NCI-H82 treated with DMSO at 0.1 percent for 48 hours (cell line): ENCODE measurements around the gene TNFRSF14.

Experiments
- DNase-seq: peaks from one replicate; lab custom pipeline; 2025; ENCODE audit not compliant: unreplicated experiment; lab: John Stamatoyannopoulos, UW

The TNFRSF14 gene

DNA sequence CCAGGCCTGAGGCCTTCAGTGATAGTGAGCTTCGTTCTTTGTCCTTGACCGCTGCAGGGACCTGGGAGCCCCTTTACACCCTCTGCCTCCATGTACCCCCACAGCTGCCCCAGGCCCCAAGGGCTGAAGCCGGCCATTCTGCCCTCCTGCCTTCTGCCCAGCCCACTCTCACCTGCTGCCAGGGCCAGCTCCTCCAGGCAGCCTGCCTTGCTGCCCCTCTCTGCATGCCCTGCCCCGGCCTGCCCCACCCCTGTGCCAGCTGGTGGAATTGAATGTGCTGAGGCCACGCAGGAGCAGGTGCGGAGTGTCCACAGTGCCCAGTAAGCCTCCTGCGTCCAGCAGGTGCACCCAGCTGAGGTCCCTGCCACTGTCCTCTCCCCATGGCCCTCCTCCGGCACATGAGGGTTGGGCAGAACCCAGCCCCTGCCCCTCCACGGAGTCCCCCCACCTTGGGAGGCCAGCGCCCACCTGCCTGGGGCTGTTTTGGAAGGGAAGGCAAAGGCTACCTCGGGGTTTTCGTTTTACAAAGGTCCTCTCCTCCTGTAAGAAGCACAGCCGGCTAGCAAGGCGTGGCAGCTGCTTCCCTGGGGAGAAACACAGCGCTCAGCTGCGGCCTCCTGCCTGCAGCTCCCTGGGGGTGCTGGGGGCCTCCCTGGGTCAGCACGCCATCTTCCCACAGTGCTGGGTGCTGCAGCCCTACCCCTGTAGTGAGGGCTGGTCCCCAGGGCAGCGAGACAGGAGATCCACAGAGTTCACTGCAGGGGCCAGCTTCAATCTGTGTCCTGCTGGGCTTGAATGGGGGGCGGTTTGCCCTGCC, 55.7 kb downstream of the TNFRSF14 start:
- DNase-seq: no peak

DNA sequence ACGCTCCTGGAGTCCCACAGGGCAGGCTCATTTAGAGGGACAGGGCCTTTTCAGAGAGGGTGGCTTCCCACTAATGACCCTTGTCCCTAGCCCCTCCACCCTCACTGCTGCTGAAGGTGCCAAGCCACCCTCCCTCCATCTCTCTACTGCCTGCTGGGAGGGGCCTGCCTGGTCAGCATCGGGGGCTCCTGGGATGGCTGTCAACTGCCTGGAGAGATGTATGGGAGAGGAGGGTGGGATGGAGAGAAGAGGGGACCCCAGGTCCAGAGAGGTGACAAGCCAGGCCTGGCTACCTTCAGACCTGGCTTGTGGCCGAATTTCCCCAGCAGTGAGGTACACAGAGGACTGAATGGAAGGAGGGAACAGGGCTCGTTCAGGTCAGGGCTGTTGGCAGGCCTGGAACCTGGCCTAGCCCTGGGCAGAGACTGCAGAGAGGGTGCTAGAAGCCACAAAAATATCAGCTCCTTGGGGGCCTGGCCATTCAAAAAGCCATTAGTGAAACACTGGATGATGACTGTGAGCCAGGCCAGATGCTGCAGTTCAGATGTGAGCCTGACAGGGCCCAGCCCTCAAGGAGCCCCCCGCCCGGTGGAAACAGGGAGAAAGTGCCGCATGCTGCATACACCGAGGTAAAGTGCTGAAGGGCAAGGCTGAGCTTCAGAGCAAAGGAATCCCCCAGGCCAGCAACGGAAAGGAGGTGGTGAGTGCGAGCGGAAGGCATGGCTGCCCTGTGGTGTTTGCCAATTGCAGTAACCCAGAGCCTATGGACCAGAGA, 56.6 kb downstream of the TNFRSF14 start:
- DNase-seq: no peak
